GM23248 (cell line): Measurements from ENCODE around the gene JPH2.

Source experiments
- EZH2 ChIP-seq: fragments of 200-600 bp; sonication (generic); IDR thresholded peaks from 2 replicates; pipeline ENCODE4 v1.6.1; 2018; ENCODE audit warnings: antibody characterized with exemption, mild to moderate bottlenecking; ENCODE audit not compliant: insufficient read depth, poor library complexity, severe bottlenecking
- EZH2phosphoT487 ChIP-seq: fragments of 200-600 bp; sonication (generic); IDR thresholded peaks from 2 replicates; pipeline ENCODE4 v1.6.1; 2018; ENCODE audit warnings: antibody characterized with exemption, moderate library complexity, mild to moderate bottlenecking, low read depth; ENCODE audit not compliant: insufficient read depth

GRCh38 chr20:44073011-44073674 lies 113.8 kb downstream of the JPH2 start:
- TF ChIP-seq EZH2 (no peak), EZH2phosphoT487 (no peak)
